ENCODE measurements around the gene ROR1. TPM values are rescaled to one million over a fixed set of nuclear protein-coding genes. Genes with fewer than 3 reads are reported as not detected.

ROR1 gene
- total RNA-seq, 3 donors from 2014 or later = 3.1 to 19.8 (median 3.4) TPM

DNA sequence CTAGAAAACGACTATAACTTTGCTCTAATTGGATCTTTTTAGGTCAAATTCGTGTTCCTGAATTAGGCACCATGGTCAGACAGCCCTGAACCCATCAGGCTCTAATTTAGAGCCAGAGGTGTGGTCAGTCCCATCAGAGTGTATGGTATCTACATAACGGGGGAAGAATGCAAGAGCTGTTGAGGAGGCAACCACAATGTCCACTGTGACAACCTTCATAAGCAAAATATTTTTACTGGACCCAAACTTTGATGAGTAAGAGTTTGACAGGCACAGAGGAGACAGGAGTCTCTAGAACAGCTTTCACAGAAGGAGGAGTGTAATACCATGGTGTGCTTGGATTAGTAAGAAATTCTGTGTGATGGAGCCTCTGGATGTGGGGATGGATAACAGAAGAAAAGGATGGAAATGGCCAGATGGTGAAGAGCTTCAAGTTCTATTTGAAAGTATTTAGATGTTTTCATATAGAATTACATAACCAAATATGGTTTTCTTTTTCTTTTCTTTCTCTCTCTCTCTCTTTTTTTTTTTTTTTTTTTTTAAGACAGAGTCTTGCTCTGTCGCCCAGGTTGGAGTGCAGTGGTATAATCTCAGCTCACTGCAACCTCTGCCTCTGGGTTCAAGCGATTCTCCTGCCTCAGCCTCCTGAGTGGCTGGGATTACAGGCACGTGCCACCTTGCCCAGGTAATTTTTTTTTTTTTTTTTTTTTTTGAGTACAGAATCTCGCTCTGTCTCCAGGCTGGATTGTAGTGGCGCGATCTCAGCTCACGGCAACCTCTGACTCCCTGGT is 454.5 kb downstream of the ROR1 start:
- Histone ChIP-seq H3K36me3 (ENCODE audit: low read depth) (no peaks in the 10 kb centered on the region), H3K9me3 (no peaks in the 10 kb centered on the region), H3K4me1 (ENCODE audit: low read depth) (no peaks in the 10 kb centered on the region), H3K4me3 (no peak overlapping the region)
- no peak for ATAC-seq
- TF ChIP-seq, protein P1, sequence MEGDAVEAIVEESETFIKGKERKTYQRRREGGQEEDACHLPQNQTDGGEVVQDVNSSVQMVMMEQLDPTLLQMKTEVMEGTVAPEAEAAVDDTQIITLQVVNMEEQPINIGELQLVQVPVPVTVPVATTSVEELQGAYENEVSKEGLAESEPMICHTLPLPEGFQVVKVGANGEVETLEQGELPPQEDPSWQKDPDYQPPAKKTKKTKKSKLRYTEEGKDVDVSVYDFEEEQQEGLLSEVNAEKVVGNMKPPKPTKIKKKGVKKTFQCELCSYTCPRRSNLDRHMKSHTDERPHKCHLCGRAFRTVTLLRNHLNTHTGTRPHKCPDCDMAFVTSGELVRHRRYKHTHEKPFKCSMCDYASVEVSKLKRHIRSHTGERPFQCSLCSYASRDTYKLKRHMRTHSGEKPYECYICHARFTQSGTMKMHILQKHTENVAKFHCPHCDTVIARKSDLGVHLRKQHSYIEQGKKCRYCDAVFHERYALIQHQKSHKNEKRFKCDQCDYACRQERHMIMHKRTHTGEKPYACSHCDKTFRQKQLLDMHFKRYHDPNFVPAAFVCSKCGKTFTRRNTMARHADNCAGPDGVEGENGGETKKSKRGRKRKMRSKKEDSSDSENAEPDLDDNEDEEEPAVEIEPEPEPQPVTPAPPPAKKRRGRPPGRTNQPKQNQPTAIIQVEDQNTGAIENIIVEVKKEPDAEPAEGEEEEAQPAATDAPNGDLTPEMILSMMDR (IDR thresholded peaks at IDR 0.05) = no peak
- intact Hi-C loops (cut with DNase I, micrococcal nuclease) = no loop called here
- no peak for DNase-seq

DNA sequence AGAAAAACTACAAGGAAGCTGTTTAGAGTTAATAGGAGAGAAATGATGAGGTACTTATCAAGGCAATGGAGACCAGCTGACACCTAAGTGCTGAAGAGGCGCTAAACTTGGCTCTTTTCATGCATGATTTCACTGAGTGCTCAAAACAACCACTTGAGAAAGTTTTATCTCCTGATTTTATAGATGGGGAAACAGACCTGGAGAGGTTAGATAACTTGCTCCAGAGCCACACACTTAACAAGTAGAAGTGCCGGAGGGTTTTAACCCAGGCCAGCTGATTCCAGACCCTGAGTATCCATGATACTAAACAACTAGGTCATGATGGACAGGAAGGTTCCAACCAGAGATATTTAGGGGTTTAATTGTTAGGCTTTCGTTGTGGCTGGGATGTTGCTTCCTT is 455.5 kb downstream of the ROR1 start:
- H3K36me3 ChIP-seq (ENCODE audit: low read depth) = no peaks in the 10 kb centered on the region
- H3K4me3 ChIP-seq = no peak overlapping the region
- DNase-seq = no peak
- ATAC-seq = no peak
- no peaks in the 10 kb centered on the region for H3K4me1 ChIP-seq (ENCODE audit: low read depth)
- intact Hi-C loops (cut with DNase I, micrococcal nuclease) = no loop called here
- no peaks in the 10 kb centered on the region for H3K9me3 ChIP-seq
- TF ChIP-seq, protein P1 (IDR thresholded peaks at IDR 0.05) = no peak

Other genes with a start within 250 kb of the ROR1 start
- gene PGM1, start 180.6 kb upstream of the ROR1 start, total RNA-seq = 100 to 1,000 TPM in 1 of 3 donors, 10 to 100 TPM in 2; 81.0 to 116 (median 87.3) TPM

Data from mucosa of descending colon (tissue), 3 donors.